ENCODE measurements around the gene THSD4. TPM values are rescaled to one million over a fixed set of nuclear protein-coding genes. Genes with fewer than 3 reads are reported as not detected.

Gene THSD4
- total and polyA plus RNA-seq, 2 of the 4 experiments (the other 2 are of a cell fraction): 25.5 to 31.1 TPM

GRCh38 chr15:71452893-71453292 is 337.6 kb downstream of the THSD4 start:
- H3K4me3 ChIP-seq (ENCODE audit: insufficient read depth, low read depth, low read length): no peak overlapping the region
- intact Hi-C loops (cut with micrococcal nuclease): no loop called here
- in situ Hi-C loops (cut with MboI; ENCODE audit: low sequenced_read_pairs): loop anchor here (5.0 to 10.0 kb wide), 2 partner anchors 199 to 702 kb away; no protein-coding TSS in a partner anchor
- 92% methylated on average over 2 of the region's 3 CpGs; no CpG with 5 or more reads in 1 of the 2 experiments for WGBS, 2 experiments (ENCODE audit: extremely low coverage in 2 of 2, insufficient read length in 1 of 2)
- no peak overlapping the region for H2AK9ac ChIP-seq (replicated peaks; ENCODE audit: low read depth, low read length, poor library complexity)
- H2BK120ac ChIP-seq (ENCODE audit: low read depth, low read length): no peak overlapping the region
- ChIA-PET CTCF (no interaction called here), POLR2A (ENCODE audit: unreplicated experiment) (no interaction called here)
- no peaks in the 10 kb centered on the region; the same call in 1 of the 2 replicates for H3K9me1 ChIP-seq (ENCODE audit: insufficient read depth, low read length)
- peaks cover 10% of the 10 kb centered on the region; the same call in 1 of the 2 replicates for H3K4me1 ChIP-seq (ENCODE audit: control insufficient read depth, insufficient read depth, low read length)
- H3K4ac ChIP-seq (ENCODE audit: low read depth, low read length): no peak overlapping the region
- H3K4me2 ChIP-seq (ENCODE audit: low read depth, low read length): no peak overlapping the region
- no peak overlapping the region for H2BK20ac ChIP-seq (ENCODE audit: low read depth, low read length)
- no peak overlapping the region for H2AFZ ChIP-seq (replicated peaks; ENCODE audit: low read length, poor library complexity)
- BruUV-seq (replicated peaks): no TSS peak
- no peak for DNase-seq
- H4K5ac ChIP-seq (ENCODE audit: low read depth, low read length): no peak overlapping the region
- H3K9me3 ChIP-seq (ENCODE audit: control insufficient read depth, insufficient read depth, low read length): no peaks in the 10 kb centered on the region
- H2AK5ac ChIP-seq (ENCODE audit: low read depth, low read length): no peak overlapping the region
- peaks cover 6 to 13% of the 10 kb centered on the region in 2 experiments; a peak in 1 of 4 replicates for H3K79me1 ChIP-seq (ENCODE audit: low read depth in 1 of 2, low read length in 2 of 2)
- H3K36me3 ChIP-seq (ENCODE audit: control insufficient read depth, insufficient read depth, low read length): peaks cover 2% of the 10 kb centered on the region; the same call in 1 of the 2 replicates
- H3K14ac ChIP-seq (replicated peaks; ENCODE audit: low read depth, low read length): no peak overlapping the region
- no peak overlapping the region for H2BK15ac ChIP-seq (ENCODE audit: low read depth, low read length)
- H3K56ac ChIP-seq (ENCODE audit: extremely low read depth, insufficient read depth, low read length): no peak overlapping the region
- dilution Hi-C loops (cut with HindIII; ENCODE audit: low sequenced_read_pairs, unreplicated experiment): no loop called here
- H3K9ac ChIP-seq (ENCODE audit: low read depth, low read length): no peak overlapping the region
- H3K23ac ChIP-seq (ENCODE audit: low read depth, low read length): no peak overlapping the region
- H4K8ac ChIP-seq (ENCODE audit: low read depth in 2 of 2, low read length in 2 of 2): no peak overlapping the region
- no peak for TF ChIP-seq CEBPB (IDR thresholded peaks at IDR 0.05; ENCODE audit: low read depth, low read length)
- no peak for TF ChIP-seq CTCF (conservative IDR thresholded peaks at IDR 0.05; ENCODE audit: low read depth, low read length)
- no peak for TF ChIP-seq MAFK (IDR thresholded peaks at IDR 0.05; ENCODE audit: low read depth, low read length)
- no peak for TF ChIP-seq POLR2A (IDR thresholded peaks at IDR 0.05; ENCODE audit: low read depth, low read length)
- no peak for TF ChIP-seq RAD21 (IDR thresholded peaks at IDR 0.05; ENCODE audit: low read length)
- TF ChIP-seq USF2 (IDR thresholded peaks at IDR 0.05; ENCODE audit: low read depth, low read length): no peak
- TF ChIP-seq MAZ (IDR thresholded peaks at IDR 0.05; ENCODE audit: borderline replicate concordance, low read depth, low read length): no peak
- no peak for TF ChIP-seq BHLHE40 (IDR thresholded peaks at IDR 0.05; ENCODE audit: low read depth, low read length)
- no peak for TF ChIP-seq SMC3 (IDR thresholded peaks at IDR 0.05; ENCODE audit: low read depth, low read length)
- TF ChIP-seq ELK1 (IDR thresholded peaks at IDR 0.05; ENCODE audit: borderline replicate concordance, low read depth, low read length): no peak
- no peak for ATAC-seq (ENCODE audit: low read depth)
- H2BK5ac ChIP-seq (ENCODE audit: low read depth, low read length, poor library complexity, severe bottlenecking): no peak overlapping the region
- H4K91ac ChIP-seq (ENCODE audit: insufficient read depth, low read depth, low read length): no peak overlapping the region
- H3K27ac ChIP-seq (ENCODE audit: insufficient read depth, low read length): no peak overlapping the region
- H4K20me1 ChIP-seq (ENCODE audit: insufficient read depth, low read length): peaks cover 28% of the 10 kb centered on the region; the same call in 1 of the 2 replicates
- no peak overlapping the region for H3K18ac ChIP-seq (ENCODE audit: low read depth, low read length)
- no peaks in the 10 kb centered on the region for H3K27me3 ChIP-seq (ENCODE audit: control insufficient read depth, insufficient read depth, low read length)

All from IMR-90 (cell line).